Mesodermal cell (in vitro differentiated cells): ENCODE measurements around the gene LITAFD.
"Not testable (repeated sequence)": the region's sequence is repeated elsewhere in the genome, so short reads cannot be mapped to it uniquely, and the experiment has no call there.

ENCODE experiments used
- H3K27ac ChIP-seq: 2 replicates; pipeline ENCODE4 v1.7.0; 2013; ENCODE audit warnings: mild to moderate bottlenecking, low read depth, low read length, moderate library complexity; ENCODE audit not compliant: severe bottlenecking
- H3K36me3 ChIP-seq: 2 replicates; pipeline ENCODE4 v1.7.1; 2013; ENCODE audit warnings: mild to moderate bottlenecking, low read length, moderate library complexity; ENCODE audit not compliant: control insufficient read depth, insufficient read depth
- H3K4me1 ChIP-seq: one replicate; pipeline ENCODE4 v1.7.1; 2013; ENCODE audit warnings: mild to moderate bottlenecking, low read length; ENCODE audit not compliant: insufficient read depth, control insufficient read depth, poor library complexity, severe bottlenecking
- H3K4me3 ChIP-seq: 2 replicates; pipeline ENCODE4 v1.7.0; 2013; ENCODE audit warnings: low read length, control low read depth, mild to moderate bottlenecking; ENCODE audit not compliant: insufficient read depth, poor library complexity, severe bottlenecking; ENCODE audit errors: extremely low read depth
- H3K9me3 ChIP-seq: 2 replicates; pipeline ENCODE4 v1.7.1; 2013; ENCODE audit warnings: mild to moderate bottlenecking, low read length, moderate library complexity; ENCODE audit not compliant: control insufficient read depth
- WGBS, 2 experiments: methylation state at CpG; one replicate each; pipeline ENCODE4 v1.1.5; 2013; ENCODE audit warnings: missing lambda C conversion rate in 2 of 2; ENCODE audit not compliant: insufficient coverage in 2 of 2; 5-methylcytosine and 5-hydroxymethylcytosine counted together

Gene LITAFD

GRCh38 chr16:8873866-8874195, 8.3 kb upstream of the LITAFD start:
- H3K36me3 ChIP-seq, H3K9me3 ChIP-seq, H3K4me3 ChIP-seq, H3K27ac ChIP-seq: not testable (repeated sequence)
- WGBS, 2 experiments = 92 to 95% methylated on average over 4 to 6 of the region's 7 CpGs
- H3K4me1 ChIP-seq = peaks cover 16% of the 10 kb centered on the region

GRCh38 chr16:8874388-8874787, 7.8 kb upstream of the LITAFD start:
- Histone ChIP-seq H3K9me3 (no peaks in the 10 kb centered on the region), H3K27ac (no peak overlapping the region), H3K4me1 (peaks cover 15% of the 10 kb centered on the region), H3K4me3 (no peak overlapping the region), H3K36me3 (no peaks in the 10 kb centered on the region)
- 89 to 96% methylated on average over 4 to 6 of the region's 6 CpGs for WGBS, 2 experiments

- not testable (repeated sequence) for H3K4me3 ChIP-seq, H3K9me3 ChIP-seq, H3K27ac ChIP-seq, H3K36me3 ChIP-seq
- H3K4me1 ChIP-seq = peaks cover 11% of the 10 kb centered on the region
- WGBS, 2 experiments = 82 to 83% methylated on average over 6 to 7 of the region's 7 CpGs
Observed at GRCh38 chr16:8875317-8875716, 6.8 kb upstream of the LITAFD start.

GRCh38 chr16:8877894-8878522, 4.1 kb upstream of the LITAFD start:
- 96 to 100% methylated on average over 3 to 5 of the region's 8 CpGs for WGBS, 2 experiments
- no peak overlapping the region for H3K27ac ChIP-seq
- H3K9me3 ChIP-seq = no peaks in the 10 kb centered on the region
- H3K4me1 ChIP-seq = peaks cover 11% of the 10 kb centered on the region
- H3K36me3 ChIP-seq = no peaks in the 10 kb centered on the region
- no peak overlapping the region for H3K4me3 ChIP-seq

GRCh38 chr16:8878523-8878911, 3.6 kb upstream of the LITAFD start:
- H3K4me3 ChIP-seq = no peak overlapping the region
- peak overlapping the region; percentile 43 for H3K27ac ChIP-seq
- WGBS, 2 experiments = 87 to 100% methylated on average over 3 to 4 of the region's 6 CpGs
- no peaks in the 10 kb centered on the region for H3K9me3 ChIP-seq
- no peaks in the 10 kb centered on the region for H3K36me3 ChIP-seq
- peaks cover 11% of the 10 kb centered on the region for H3K4me1 ChIP-seq

GRCh38 chr16:8880839-8881510, 1.2 kb upstream of the LITAFD start:
- H3K4me3 ChIP-seq = no peak overlapping the region
- H3K27ac ChIP-seq = no peak overlapping the region
- H3K4me1 ChIP-seq = peaks cover 20% of the 10 kb centered on the region
- H3K36me3 ChIP-seq = no peaks in the 10 kb centered on the region
- H3K9me3 ChIP-seq = no peaks in the 10 kb centered on the region
- WGBS, 2 experiments = 87 to 96% methylated on average over 6 to 7 of the region's 8 CpGs

GRCh38 chr16:8882725-8883377, 700 bp downstream of the LITAFD start:
- H3K4me3 ChIP-seq = no peak overlapping the region
- H3K27ac ChIP-seq = no peak overlapping the region
- no peaks in the 10 kb centered on the region for H3K9me3 ChIP-seq
- peaks cover 8% of the 10 kb centered on the region for H3K36me3 ChIP-seq
- peaks cover 32% of the 10 kb centered on the region for H3K4me1 ChIP-seq
- 84 to 96% methylated on average over 13 to 17 of the region's 17 CpGs for WGBS, 2 experiments

- 45 to 69% methylated on average over 11 to 16 of the region's 20 CpGs for WGBS, 2 experiments
- no peaks in the 10 kb centered on the region for H3K9me3 ChIP-seq
- peak overlapping the region; percentile 23 for H3K27ac ChIP-seq
- peaks cover 23% of the 10 kb centered on the region for H3K4me1 ChIP-seq
- no peak overlapping the region for H3K4me3 ChIP-seq
- H3K36me3 ChIP-seq = peaks cover 35% of the 10 kb centered on the region
Observed at GRCh38 chr16:8885674-8886592, 3.8 kb downstream of the LITAFD start.

- WGBS, 2 experiments = 85 to 89% methylated on average over 18 of the region's 19 CpGs
- Histone ChIP-seq H3K4me3 (no peak overlapping the region), H3K27ac (peak overlapping the region; percentile 23)
Observed at GRCh38 chr16:8886593-8887430, 4.7 kb downstream of the LITAFD start.

GRCh38 chr16:8887431-8887765, 5.2 kb downstream of the LITAFD start:
- Histone ChIP-seq H3K36me3 (peaks cover 49% of the 10 kb centered on the region), H3K9me3 (no peaks in the 10 kb centered on the region), H3K4me3 (no peak overlapping the region), H3K27ac (no peak overlapping the region), H3K4me1 (peaks cover 23% of the 10 kb centered on the region)
- WGBS, 2 experiments = 98 to 100% methylated on average over 1 to 6 of the region's 6 CpGs

More at GRCh38 chr16:8886593-8887430, 4.7 kb downstream of the LITAFD start:
- Histone ChIP-seq H3K36me3 (peaks cover 44% of the 10 kb centered on the region), H3K9me3 (no peaks in the 10 kb centered on the region), H3K4me1 (peaks cover 23% of the 10 kb centered on the region)
